SK-N-MC (cell line): ENCODE results near the gene NPEPL1.

Experiments used
- DNase-seq: peaks from one replicate; pipeline ENCODE4 v3.0.0-alpha.2; 2011; ENCODE audit warnings: low read depth, low spot score
- H3K27ac ChIP-seq: fragments of 200-600 bp; sonication (generic); 2 replicates; pipeline ENCODE4 v1.5.1; 2016; ENCODE audit warnings: mixed run types
- H3K36me3 ChIP-seq: fragments of 200-600 bp; sonication (generic); 2 replicates; pipeline ENCODE4 v1.6.1; 2017; ENCODE audit warnings: antibody characterized with exemption, low read length, mixed read lengths; ENCODE audit not compliant: insufficient read depth
- H3K4me3 ChIP-seq: fragments of 200-600 bp; sonication (generic); 2 replicates; pipeline ENCODE4 v1.5.1; 2016
- H3K9ac ChIP-seq: fragments of 200-600 bp; sonication (generic); 2 replicates; pipeline ENCODE4 v1.8.0; 2017; ENCODE audit warnings: mixed run types, mixed read lengths; ENCODE audit not compliant: insufficient read length
- H3K9me3 ChIP-seq: fragments of 200-600 bp; sonication (generic); 2 replicates; pipeline ENCODE4 v1.6.1; 2017; ENCODE audit warnings: low read depth, mild to moderate bottlenecking, antibody characterized with exemption, low read length, moderate library complexity, mixed read lengths
- EZH2 ChIP-seq: fragments of 200-600 bp; sonication (generic); IDR thresholded peaks from one replicate; pipeline ENCODE4 v1.6.1; 2017; ENCODE audit warnings: antibody characterized with exemption
- FOXP2 ChIP-seq: optimal IDR thresholded peaks from 2 replicates; pipeline ENCODE3; 2011; ENCODE audit warnings: mild to moderate bottlenecking, moderate library complexity; ENCODE audit not compliant: insufficient read depth; ENCODE audit errors: extremely low read length, control extremely low read depth
- POLR2AphosphoS5 ChIP-seq: IDR thresholded peaks from 2 replicates; pipeline ENCODE4 v1.6.1; 2012; ENCODE audit warnings: mild to moderate bottlenecking, low read depth, low read length, borderline replicate concordance

NPEPL1 gene

GRCh38 chr20:58740356-58741308 lies 48.0 kb downstream of the NPEPL1 start:
- no peak overlapping the region for H3K9ac ChIP-seq
- TF ChIP-seq FOXP2: no peak
- TF ChIP-seq EZH2: no peak
- no peak for TF ChIP-seq POLR2AphosphoS5
- DNase-seq: no peak
- no peak overlapping the region for H3K4me3 ChIP-seq
- no peaks in the 10 kb centered on the region for H3K36me3 ChIP-seq
- no peak overlapping the region for H3K27ac ChIP-seq
- H3K9me3 ChIP-seq: no peaks in the 10 kb centered on the region

GRCh38 chr20:58741384-58741783 lies 48.8 kb downstream of the NPEPL1 start:
- Histone ChIP-seq H3K9ac (no peak overlapping the region), H3K36me3 (no peaks in the 10 kb centered on the region), H3K9me3 (no peaks in the 10 kb centered on the region), H3K4me3 (no peak overlapping the region), H3K27ac (no peak overlapping the region)
- no peak for DNase-seq
- TF ChIP-seq FOXP2: no peak
- no peak for TF ChIP-seq EZH2
- TF ChIP-seq POLR2AphosphoS5: no peak

GRCh38 chr20:58742668-58743566 lies 50.3 kb downstream of the NPEPL1 start:
- TF ChIP-seq EZH2 (no peak), FOXP2 (no peak), POLR2AphosphoS5 (no peak)
- DNase-seq: no peak
- H3K9ac ChIP-seq: no peak overlapping the region
- H3K27ac ChIP-seq: no peak overlapping the region
- no peak overlapping the region for H3K4me3 ChIP-seq
- H3K9me3 ChIP-seq: no peaks in the 10 kb centered on the region
- H3K36me3 ChIP-seq: no peaks in the 10 kb centered on the region

- no peak for DNase-seq
- no peak overlapping the region for H3K9ac ChIP-seq
- no peaks in the 10 kb centered on the region for H3K9me3 ChIP-seq
- H3K4me3 ChIP-seq: no peak overlapping the region
- no peaks in the 10 kb centered on the region for H3K36me3 ChIP-seq
- TF ChIP-seq POLR2AphosphoS5: no peak
- TF ChIP-seq FOXP2: no peak
- TF ChIP-seq EZH2: no peak
- no peak overlapping the region for H3K27ac ChIP-seq
These were observed 51.4 kb downstream of the NPEPL1 start for GRCh38 chr20:58743929-58744534.

- Histone ChIP-seq H3K27ac (no peak overlapping the region), H3K9ac (no peak overlapping the region), H3K36me3 (no peaks in the 10 kb centered on the region), H3K4me3 (no peak overlapping the region), H3K9me3 (no peaks in the 10 kb centered on the region)
- DNase-seq: no peak
- TF ChIP-seq FOXP2: no peak
- TF ChIP-seq EZH2: no peak
- no peak for TF ChIP-seq POLR2AphosphoS5
These were observed 52.2 kb downstream of the NPEPL1 start for GRCh38 chr20:58744836-58745235.

GRCh38 chr20:58745391-58745790 lies 52.8 kb downstream of the NPEPL1 start:
- Histone ChIP-seq H3K36me3 (no peaks in the 10 kb centered on the region), H3K9ac (no peak overlapping the region), H3K27ac (no peak overlapping the region), H3K9me3 (no peaks in the 10 kb centered on the region), H3K4me3 (no peak overlapping the region)
- TF ChIP-seq EZH2 (no peak), FOXP2 (no peak)
- DNase-seq: no peak

- no peak overlapping the region for H3K4me3 ChIP-seq
- no peak for TF ChIP-seq FOXP2
- no peak for TF ChIP-seq EZH2
- TF ChIP-seq POLR2AphosphoS5: no peak
- no peak overlapping the region for H3K27ac ChIP-seq
- H3K9ac ChIP-seq: no peak overlapping the region
- DNase-seq: no peak
- no peaks in the 10 kb centered on the region for H3K9me3 ChIP-seq
- no peaks in the 10 kb centered on the region for H3K36me3 ChIP-seq
These were observed 54.0 kb downstream of the NPEPL1 start for GRCh38 chr20:58746620-58747019.

GRCh38 chr20:58747211-58747610 lies 54.6 kb downstream of the NPEPL1 start:
- no peak overlapping the region for H3K4me3 ChIP-seq
- H3K36me3 ChIP-seq: no peaks in the 10 kb centered on the region
- H3K9ac ChIP-seq: no peak overlapping the region
- no peaks in the 10 kb centered on the region for H3K9me3 ChIP-seq
- DNase-seq: no peak
- TF ChIP-seq POLR2AphosphoS5 (no peak), FOXP2 (no peak), EZH2 (no peak)
- no peak overlapping the region for H3K27ac ChIP-seq
